ENCODE results near the gene FGF5. TPM values are rescaled to one million over a fixed set of nuclear protein-coding genes. Genes with fewer than 3 reads are reported as not detected.

FGF5 gene
- total and polyA plus RNA-seq, 4 donors = 0.11 to 1.5 (median 0.36) TPM

Other genes starting within 250 kb of the FGF5 start
- 10 to 100 TPM; 39.8 to 74.6 TPM for gene ANTXR2, start 193.4 kb upstream of the FGF5 start, total RNA-seq
- gene ANTXR2, start 193.4 kb upstream of the FGF5 start, polyA plus RNA-seq (ENCODE audit: insufficient read length in 2 of 2) = 10 to 100 TPM; 35.3 to 42.6 TPM
- 10 to 100 TPM in 1 of 2 donors, 1 to 10 TPM in 1; 8.8 to 10.0 TPM for gene PRDM8, start 69.2 kb upstream of the FGF5 start, total RNA-seq
- 10 to 100 TPM; 44.4 to 49.6 TPM for gene PRDM8, start 69.2 kb upstream of the FGF5 start, polyA plus RNA-seq (ENCODE audit: insufficient read length in 2 of 2)
- 1 to 10 TPM; 3.0 to 9.0 TPM for gene CFAP299, start 69.1 kb downstream of the FGF5 start, total RNA-seq
- 1 to 10 TPM; 4.5 to 4.7 TPM for gene CFAP299, start 69.1 kb downstream of the FGF5 start, polyA plus RNA-seq (ENCODE audit: insufficient read length in 2 of 2)